Neutrophil (primary cell): ENCODE results near the gene RAD21L1.

Experiments used
- H3K27ac ChIP-seq: fragments of 200-600 bp; sonication (generic); 2 replicates; pipeline ENCODE4 v1.5.1; 2016; ENCODE audit warnings: mild to moderate bottlenecking, moderate library complexity
- H3K27me3 ChIP-seq: fragments of 200-600 bp; sonication (generic); 2 replicates; pipeline ENCODE4 v1.6.0; 2016; ENCODE audit warnings: mild to moderate bottlenecking
- H3K36me3 ChIP-seq: fragments of 200-600 bp; sonication (generic); 2 replicates; pipeline ENCODE4 v1.5.1; 2017
- H3K4me1 ChIP-seq, 2 experiments: fragments of 200-600 bp in 1 of 2; sonication (generic) in 1 of 2; 1 replicate in 1 of 2; 2 replicates in 1 of 2; pipeline versions ENCODE4 v1.5.1 to v1.6.1; 2013 to 2016; ENCODE audit warnings: low read depth in 1 of 2, low read length in 1 of 2, mild to moderate bottlenecking in 1 of 2, moderate library complexity in 1 of 2; ENCODE audit not compliant: control insufficient read depth in 1 of 2, insufficient read depth in 1 of 2
- H3K4me3 ChIP-seq, 2 experiments: fragments of 200-600 bp in 1 of 2; sonication (generic) in 1 of 2; 1 replicate in 1 of 2; 2 replicates in 1 of 2; pipeline ENCODE4 v1.5.1; 2013 to 2016; ENCODE audit warnings: low read depth in 1 of 2, low read length in 1 of 2, mild to moderate bottlenecking in 1 of 2, moderate library complexity in 1 of 2
- H3K9me3 ChIP-seq: fragments of 200-600 bp; sonication (generic); 2 replicates; pipeline ENCODE4 v1.5.1; 2016
- CTCF ChIP-seq: fragments of 200-600 bp; sonication (generic); IDR thresholded peaks from 2 replicates; pipeline ENCODE4 v1.5.1; 2016; ENCODE audit warnings: antibody characterized with exemption

The RAD21L1 gene

GRCh38 chr20:1265226-1265915 is 39.5 kb downstream of the RAD21L1 start:
- no peaks in the 10 kb centered on the region for H3K9me3 ChIP-seq
- no peak overlapping the region for H3K4me3 ChIP-seq
- TF ChIP-seq CTCF, result no peak
- peaks cover 88% of the 10 kb centered on the region for H3K27me3 ChIP-seq
- H3K36me3 ChIP-seq, result no peaks in the 10 kb centered on the region
- H3K27ac ChIP-seq, result no peak overlapping the region
- H3K4me1 ChIP-seq, result peaks cover 0 to 4% of the 10 kb centered on the region in 2 experiments

GRCh38 chr20:1265916-1266166 is 40.0 kb downstream of the RAD21L1 start:
- Histone ChIP-seq H3K27me3 (peaks cover 83% of the 10 kb centered on the region), H3K27ac (no peak overlapping the region), H3K4me1 (peaks cover 0 to 4% of the 10 kb centered on the region in 2 experiments)

GRCh38 chr20:1266167-1266973 is 40.5 kb downstream of the RAD21L1 start, which contains the start of gene SNPH:
Gene SNPH (plus strand): TSS chr20:1266294. CDS start chr20:1296240, 29,946 bp downstream.
- H3K27me3 ChIP-seq, result peaks cover 78% of the 10 kb centered on the region
- H3K27ac ChIP-seq, result no peak within 1 kb of the TSS
- no peak within 1 kb of the TSS for H3K4me3 ChIP-seq
- no peaks in the 10 kb centered on the region for H3K9me3 ChIP-seq
- TF ChIP-seq CTCF, result no peak
- no peaks in the 10 kb centered on the region for H3K36me3 ChIP-seq
- peaks cover 0 to 4% of the 10 kb centered on the region in 2 experiments for H3K4me1 ChIP-seq

More at GRCh38 chr20:1265916-1266166, 40.0 kb downstream of the RAD21L1 start:
- no peaks in the 10 kb centered on the region for H3K9me3 ChIP-seq
- no peak for TF ChIP-seq CTCF
- H3K4me3 ChIP-seq, result no peak overlapping the region
- no peaks in the 10 kb centered on the region for H3K36me3 ChIP-seq

- no peaks in the 10 kb centered on the region for H3K9me3 ChIP-seq
- no peak for TF ChIP-seq CTCF
- peaks cover 0 to 4% of the 10 kb centered on the region in 2 experiments for H3K4me1 ChIP-seq
- H3K4me3 ChIP-seq, result no peak overlapping the region
- no peaks in the 10 kb centered on the region for H3K36me3 ChIP-seq
- no peak overlapping the region for H3K27ac ChIP-seq
- peaks cover 70% of the 10 kb centered on the region for H3K27me3 ChIP-seq
Measured at GRCh38 chr20:1267161-1267560, 41.3 kb downstream of the RAD21L1 start.

- TF ChIP-seq CTCF, result no peak
- Histone ChIP-seq H3K9me3 (no peaks in the 10 kb centered on the region), H3K27ac (no peak overlapping the region), H3K4me1 (peaks cover 0 to 4% of the 10 kb centered on the region in 2 experiments), H3K36me3 (no peaks in the 10 kb centered on the region), H3K4me3 (no peak overlapping the region), H3K27me3 (peaks cover 62% of the 10 kb centered on the region)
Measured at GRCh38 chr20:1267809-1268374, 42.0 kb downstream of the RAD21L1 start.
